Subcutaneous adipose tissue (tissue), 4 donors: ENCODE measurements around the gene SUMO3. TPM values are rescaled to one million over a fixed set of nuclear protein-coding genes. Genes with fewer than 3 reads are reported as not detected.

ENCODE experiments used
- CTCF ChIP-seq: fragments of 450-650 bp; IDR thresholded peaks from one replicate; pipeline ENCODE4 v1.5.1; 2016; ENCODE audit warnings: low read depth, mild to moderate bottlenecking, control low read depth, antibody characterized with exemption, moderate library complexity
- total RNA-seq, 4 donors: library from RNA; depleted of rRNA; stranded (reverse); fragments of >200 nt; gene quantifications; one replicate each; pipeline ENCODE4 v1.1.0, GENCODE V29; 2016

The SUMO3 gene
- total RNA-seq, 4 donors from 2014 or later: 41.3 to 77.0 (median 59.4) TPM

- no peak for TF ChIP-seq CTCF
Observed at GRCh38 chr21:44759628-44760285, 58.1 kb downstream of the SUMO3 start.

GRCh38 chr21:44758781-44759627 is 58.9 kb downstream of the SUMO3 start:
- no peak for TF ChIP-seq CTCF

GRCh38 chr21:44758141-44758561 is 59.7 kb downstream of the SUMO3 start:
- TF ChIP-seq CTCF: no peak

GRCh38 chr21:44757731-44758130 is 60.1 kb downstream of the SUMO3 start:
- TF ChIP-seq CTCF: no peak

- TF ChIP-seq CTCF: no peak
Observed at GRCh38 chr21:44756423-44757185, 61.3 kb downstream of the SUMO3 start.

Other genes starting within 250 kb of the SUMO3 start
- not detected for gene KRTAP10-4, start 244.3 kb downstream of the SUMO3 start, total RNA-seq
- not detected for gene KRTAP10-5, start 237.5 kb downstream of the SUMO3 start, total RNA-seq
- gene KRTAP10-6, start 225.6 kb downstream of the SUMO3 start, total RNA-seq: not detected
- gene KRTAP10-7, start 217.5 kb downstream of the SUMO3 start, total RNA-seq: not detected
- gene KRTAP10-8, start 206.0 kb downstream of the SUMO3 start, total RNA-seq: not detected
- gene KRTAP10-9, start 191.0 kb downstream of the SUMO3 start, total RNA-seq: not detected
- not detected for gene KRTAP10-10, start 180.7 kb downstream of the SUMO3 start, total RNA-seq
- gene KRTAP10-11, start 171.6 kb downstream of the SUMO3 start, total RNA-seq: not detected
- gene KRTAP12-4, start 163.4 kb downstream of the SUMO3 start, total RNA-seq: not detected
- not detected for gene KRTAP12-3, start 160.1 kb downstream of the SUMO3 start, total RNA-seq
- gene KRTAP12-2, start 151.1 kb downstream of the SUMO3 start, total RNA-seq: not detected
- not detected for gene KRTAP12-1, start 135.9 kb downstream of the SUMO3 start, total RNA-seq
- gene KRTAP10-12, start 120.9 kb downstream of the SUMO3 start, total RNA-seq: not detected
- gene TSPEAR, start 106.5 kb downstream of the SUMO3 start, total RNA-seq: not detected
- 100 to 1,000 TPM in 2 of 4 donors, 10 to 100 TPM in 2; 64.4 to 144 (median 100) TPM for gene UBE2G2, start 16.2 kb downstream of the SUMO3 start, total RNA-seq
- 100 to 1,000 TPM; 131 to 244 (median 148) TPM for gene PTTG1IP, start 55.6 kb upstream of the SUMO3 start, total RNA-seq
- gene ITGB2, start 102.8 kb upstream of the SUMO3 start, total RNA-seq: 1,000 to 10,000 TPM in 1 of 4 donors, 100 to 1,000 TPM in 1, 10 to 100 TPM in 2; 55.8 to 1,044 (median 162) TPM
- 10 to 100 TPM in 2 of 4 donors, 1 to 10 TPM in 2; 7.5 to 16.4 (median 10.5) TPM for gene SLX9, start 122.0 kb upstream of the SUMO3 start, total RNA-seq